H1 (cell line): ENCODE results near the gene SORBS1. TPM values are rescaled to one million over a fixed set of nuclear protein-coding genes. Genes with fewer than 3 reads are reported as not detected.
A peak's percentile ranks its signal among the peaks of the same experiment; 100 is the strongest.

Experiments
- CTCF ChIA-PET: fragments of 300-600 bp; sonication (Branson Sonifier 250); formaldehyde crosslinking; loops from one replicate; lab custom pipeline; 2021; ENCODE audit not compliant: partially characterized antibody; lab: Charles Lee
- POLR2A ChIA-PET: fragments of 300-600 bp; sonication (Branson Sonifier 250); formaldehyde crosslinking; loops from one replicate; lab custom pipeline; 2021; ENCODE audit warnings: inconsistent platforms; ENCODE audit not compliant: partially characterized antibody; lab: Charles Lee
- DNase-seq, 2 experiments: peaks; one replicate each; pipeline versions ENCODE4 v3.0.0 to v3.0.0-alpha.2; 2010 to 2022; ENCODE audit warnings: low spot score in 2 of 2, low read depth in 1 of 2, mixed read lengths in 1 of 2
- FAIRE-seq: peaks from 2 replicates; lab custom pipeline; 2011; peaks lifted over from hg19 to GRCh38; lab: Jason Lieb, UNC
- H2AFZ ChIP-seq: 2 replicates; pipeline ENCODE4 v1.8.1; 2012; ENCODE audit warnings: low read length, inconsistent platforms
- H2AK5ac ChIP-seq: 2 replicates; pipeline ENCODE4 v1.6.1; 2013; ENCODE audit warnings: low read depth, low read length
- H2BK120ac ChIP-seq: replicated peaks from 2 replicates; pipeline ENCODE3; 2013; ENCODE audit warnings: low read depth, low read length, inconsistent platforms
- H2BK12ac ChIP-seq: 2 replicates; pipeline ENCODE4 v1.6.1; 2013; ENCODE audit warnings: low read depth, low read length
- H2BK15ac ChIP-seq: 2 replicates; pipeline ENCODE4 v1.6.1; 2013; ENCODE audit warnings: low read length
- H2BK20ac ChIP-seq: 2 replicates; pipeline ENCODE4 v1.6.1; 2013; ENCODE audit warnings: low read length
- H2BK5ac ChIP-seq: 2 replicates; pipeline ENCODE4 v1.6.1; 2013; ENCODE audit warnings: low read depth, low read length
- H3K14ac ChIP-seq: 2 replicates; pipeline ENCODE4 v1.6.1; 2013; ENCODE audit warnings: inconsistent platforms; ENCODE audit not compliant: insufficient read length
- H3K18ac ChIP-seq: 2 replicates; pipeline ENCODE4 v1.6.1; 2013; ENCODE audit warnings: low read length; ENCODE audit errors: extremely low read depth
- H3K23ac ChIP-seq: 2 replicates; pipeline ENCODE4 v1.6.1; 2013; ENCODE audit warnings: inconsistent platforms; ENCODE audit not compliant: insufficient read length
- H3K23me2 ChIP-seq: 2 replicates; pipeline ENCODE4 v1.6.1; 2013; ENCODE audit warnings: low read depth, low read length
- H3K27ac ChIP-seq: 2 replicates; pipeline ENCODE4 v1.6.1; 2011; ENCODE audit warnings: low read depth, low read length, inconsistent platforms
- H3K27me3 ChIP-seq, 4 experiments: replicated peaks in 1 of 4; 1 replicate in 1 of 4; 2 replicates in 3 of 4; pipeline versions ENCODE4 v1.6.1 to v1.8.1; 2011 to 2013; ENCODE audit warnings: low read length in 3 of 4, mild to moderate bottlenecking in 3 of 4, inconsistent platforms in 2 of 4, mixed read lengths in 2 of 4, moderate library complexity in 1 of 4; ENCODE audit not compliant: control insufficient read depth in 3 of 4, insufficient read depth in 3 of 4; ENCODE audit errors: extremely low read depth in 1 of 4
- H3K36me3 ChIP-seq, 4 experiments: 2 replicates each; pipeline versions ENCODE4 v1.6.1 to v1.8.1; 2011 to 2013; ENCODE audit warnings: mild to moderate bottlenecking in 4 of 4, low read length in 3 of 4, moderate library complexity in 2 of 4, control low read depth in 1 of 4, inconsistent platforms in 1 of 4; ENCODE audit not compliant: insufficient read depth in 4 of 4, control insufficient read depth in 2 of 4
- H3K4ac ChIP-seq: replicated peaks from 2 replicates; pipeline ENCODE3; 2013; ENCODE audit warnings: low read length, low read depth, mixed read lengths, inconsistent platforms; ENCODE audit not compliant: insufficient read length
- H3K4me1 ChIP-seq, 4 experiments: replicated peaks in 1 of 4; 1 replicate in 1 of 4; 2 replicates in 3 of 4; pipeline versions ENCODE4 v1.6.1 to v1.8.1; 2011 to 2013; ENCODE audit warnings: low read length in 3 of 4, inconsistent platforms in 2 of 4, mixed read lengths in 1 of 4; ENCODE audit not compliant: insufficient read depth in 4 of 4, control insufficient read depth in 3 of 4
- H3K4me2 ChIP-seq, 2 experiments: 2 replicates each; pipeline versions ENCODE4 v1.6.1 to v1.8.1; 2011 to 2013; ENCODE audit warnings: low read depth in 2 of 2, low read length in 2 of 2, control low read depth in 1 of 2, inconsistent platforms in 1 of 2, mild to moderate bottlenecking in 1 of 2; ENCODE audit not compliant: insufficient read depth in 1 of 2
- H3K4me3 ChIP-seq, 4 experiments: fragments of 200-600, 300-600 bp in 1 of 4; sonication (generic), shearing (Covaris generic), sonication (Bioruptor Twin) in 1 of 4; 2 replicates each; pipeline versions ENCODE4 v1.5.1 to v1.8.1; 2011 to 2016; ENCODE audit warnings: low read length in 4 of 4, low read depth in 3 of 4, control low read depth in 2 of 4, inconsistent platforms in 2 of 4, mild to moderate bottlenecking in 2 of 4, mixed read lengths in 1 of 4, moderate library complexity in 1 of 4; ENCODE audit not compliant: insufficient read depth in 2 of 4; ENCODE audit errors: extremely low read depth in 1 of 4
- H3K56ac ChIP-seq: replicated peaks from 2 replicates; pipeline ENCODE3; 2013; ENCODE audit warnings: low read depth, mild to moderate bottlenecking, mixed read lengths, low read length, inconsistent platforms; ENCODE audit not compliant: insufficient read length
- H3K79me1 ChIP-seq: 2 replicates; pipeline ENCODE4 v1.6.1; 2013; ENCODE audit warnings: low read depth, low read length, control low read depth
- H3K79me2 ChIP-seq, 2 experiments: 2 replicates each; pipeline versions ENCODE4 v1.6.1 to v1.8.1; 2012 to 2013; ENCODE audit warnings: low read length in 2 of 2, mild to moderate bottlenecking in 2 of 2, inconsistent platforms in 1 of 2; ENCODE audit not compliant: insufficient read depth in 2 of 2, control insufficient read depth in 1 of 2
- H3K9ac ChIP-seq, 4 experiments: replicated peaks in 1 of 4; 1 replicate in 1 of 4; 2 replicates in 3 of 4; pipeline versions ENCODE4 v1.6.1 to v1.8.1; 2011 to 2013; ENCODE audit warnings: low read depth in 3 of 4, low read length in 3 of 4, control low read depth in 2 of 4, mild to moderate bottlenecking in 2 of 4, moderate library complexity in 2 of 4, inconsistent platforms in 1 of 4; ENCODE audit errors: extremely low read depth in 1 of 4
- H3K9me3 ChIP-seq, 2 experiments: 2 replicates each; pipeline versions ENCODE4 v1.6.1 to v1.8.1; 2012 to 2013; ENCODE audit warnings: mild to moderate bottlenecking in 2 of 2, moderate library complexity in 2 of 2, control low read depth in 1 of 2, inconsistent platforms in 1 of 2, low read depth in 1 of 2, low read length in 1 of 2, mixed read lengths in 1 of 2; ENCODE audit not compliant: insufficient read depth in 2 of 2
- H4K20me1 ChIP-seq, 2 experiments: replicated peaks in 1 of 2; 2 replicates each; pipeline versions ENCODE3 to v1.8.1; 2011 to 2013; ENCODE audit warnings: inconsistent platforms in 2 of 2, low read length in 2 of 2, mild to moderate bottlenecking in 1 of 2; ENCODE audit not compliant: insufficient read depth in 2 of 2, control insufficient read depth in 1 of 2
- H4K5ac ChIP-seq: 2 replicates; pipeline ENCODE4 v1.6.1; 2013; ENCODE audit warnings: low read length, low read depth, mixed read lengths, inconsistent platforms; ENCODE audit not compliant: insufficient read length
- H4K8ac ChIP-seq: 2 replicates; pipeline ENCODE4 v1.8.0; 2013; ENCODE audit warnings: mild to moderate bottlenecking, moderate library complexity, low read length, inconsistent platforms; ENCODE audit not compliant: insufficient read depth; ENCODE audit errors: extremely low read depth
- H4K91ac ChIP-seq: replicated peaks from 2 replicates; pipeline ENCODE3; 2013; ENCODE audit warnings: low read length, mixed read lengths, inconsistent platforms; ENCODE audit not compliant: insufficient read length
- CHD2 ChIP-seq: IDR thresholded peaks from 2 replicates; pipeline ENCODE4 v1.6.1; 2012; ENCODE audit warnings: low read length, improper control_type of control experiment
- SIN3A ChIP-seq, 2 experiments: IDR thresholded peaks in 1 of 2; conservative IDR thresholded peaks in 1 of 2; 2 replicates each; pipeline ENCODE4 v1.6.1; 2011 to 2012; ENCODE audit warnings: low read length in 2 of 2, improper control_type of control experiment in 1 of 2, low read depth in 1 of 2, mild to moderate bottlenecking in 1 of 2
- WGBS, 2 experiments: shearing (Covaris generic) in 1 of 2; methylation state at CpG; one replicate each; pipeline versions ENCODE4 v1.1.6 to v1.1.7; 2013 to 2015; ENCODE audit warnings: low lambda C conversion rate in 2 of 2, mixed read lengths in 2 of 2, inconsistent platforms in 1 of 2, low coverage in 1 of 2, missing lambda C conversion rate in 1 of 2; ENCODE audit not compliant: insufficient replicate concordance in 2 of 2, insufficient coverage in 1 of 2, insufficient read length in 1 of 2; ENCODE audit errors: extremely low coverage in 1 of 2, missing lambda C conversion rate in 1 of 2; 5-methylcytosine and 5-hydroxymethylcytosine counted together
- polyA plus RNA-seq, 7 experiments: library from polyadenylated mRNA; depleted of rRNA in 3 of 7; stranded (reverse) in 5 of 7; unstranded in 2 of 7; fragments of >200 nt in 5 of 7; fragments of 200-250 nt in 2 of 7; gene quantifications; 1 replicate in 5 of 7; 2 replicates in 1 of 7; 4 replicates in 1 of 7; pipeline versions ENCODE4 v1.2.1 to v1.2.3, GENCODE V29; 2011 to 2013; ENCODE audit warnings: missing spikeins in 2 of 7, mixed read lengths in 2 of 7
- total RNA-seq: library from RNA; stranded (reverse); fragmentation: NEBNext Ultra II Directional; extraction: Animal tissue kit (Norgen Biotek cat#: 25700); gene quantifications from 2 replicates; pipeline ENCODE4 v1.2.1, GENCODE V29; 2021

SORBS1 gene
- total and polyA plus RNA-seq, 2 of the 8 experiments (the other 6 are each of a cell fraction or from before 2014, with no cell fraction given), result 16.0 to 35.0 TPM

GRCh38 chr10:95411635-95412034, 149.5 kb downstream of the SORBS1 start:
- ChIA-PET CTCF (interaction anchor here (0.8 to 6.9 kb wide), 14 partner anchors 9 to 282 kb away, joined by 3 to 60 read pairs (median 4); partner anchors contain the start of gene TCTN3), POLR2A (interaction anchor here (0.8 to 1.8 kb wide), 2 partner anchors 8 to 13 kb away, joined by 3 to 4 read pairs; no protein-coding TSS in a partner anchor)
- 91% methylated on average over 4 of the region's 4 CpGs; no CpG with 5 or more reads in 1 of the 2 experiments for WGBS, 2 experiments
- Histone ChIP-seq H2BK20ac (no peak overlapping the region), H3K14ac (no peak overlapping the region), H3K4me2 (no peak overlapping the region), H3K27ac (no peak overlapping the region), H3K23ac (no peak overlapping the region), H4K20me1 (no peaks in the 10 kb centered on the region), H2BK5ac (no peak overlapping the region), H2BK120ac (no peak overlapping the region), H4K8ac (no peak overlapping the region), H2AFZ (no peak overlapping the region), H3K56ac (no peak overlapping the region), H4K5ac (no peak overlapping the region), H3K9ac (no peak overlapping the region), H3K79me1 (no peaks in the 10 kb centered on the region), H3K4me1 (peaks cover 9 to 16% (median 11%) of the 10 kb centered on the region in 4 experiments), H3K36me3 (no peaks in the 10 kb centered on the region; a peak in 2 of 8 replicates), H2AK5ac (no peak overlapping the region), H4K91ac (no peak overlapping the region), H3K27me3 (no peaks in the 10 kb centered on the region; a peak in 1 of 7 replicates), H3K4me3 (no peak overlapping the region), H2BK12ac (no peak overlapping the region), H2BK15ac (no peak overlapping the region), H3K79me2 (no peaks in the 10 kb centered on the region), H3K9me3 (no peaks in the 10 kb centered on the region), H3K18ac (no peak overlapping the region), H3K23me2 (no peaks in the 10 kb centered on the region), H3K4ac (no peak overlapping the region)
- DNase-seq (peak in 1 of 2 experiments; percentile 58), FAIRE-seq (peak; percentile 77)
- TF ChIP-seq CHD2 (no peak), SIN3A (conservative IDR thresholded peaks at IDR 0.05 in 1 of 2, IDR thresholded peaks at IDR 0.05 in 1 of 2; ENCODE audit: low read depth in 1 of 2, low read length in 2 of 2) (peak in 1 of 2 experiments; percentile 62; a peak in 1 of 4 replicates)
